Brain (organoid and tissue), 1 donor: ENCODE data around the gene NCR3LG1. TPM values are rescaled to one million over a fixed set of nuclear protein-coding genes. Genes with fewer than 3 reads are reported as not detected.

Source experiments
- polyA plus RNA-seq: library from polyadenylated mRNA; stranded (reverse); fragments of 350-450 nt; fragmentation: Illumina TruSeq; extraction: RNeasy Lipid Tissue Mini Kit (QIAGEN cat#74804); gene quantifications from one replicate; pipeline ENCODE4 v1.2.3, GENCODE V29; 2015; ENCODE audit warnings: low read depth, low replicate concordance; ENCODE audit not compliant: insufficient read depth

Gene NCR3LG1
- polyA plus RNA-seq, 1 donor from 2014 or later, result 2.9 TPM

Other genes starting within 250 kb of the NCR3LG1 start
- 2.2 TPM for gene PIK3C2A, start 143.8 kb upstream of the NCR3LG1 start, polyA plus RNA-seq
- gene NUCB2, start 75.1 kb upstream of the NCR3LG1 start, polyA plus RNA-seq, result 43.2 TPM
- gene KCNJ11, start 36.9 kb downstream of the NCR3LG1 start, polyA plus RNA-seq, result 21.1 TPM
- gene ABCC8, start 125.0 kb downstream of the NCR3LG1 start, polyA plus RNA-seq, result 12.4 TPM
- 20.5 TPM for gene USH1C, start 192.6 kb downstream of the NCR3LG1 start, polyA plus RNA-seq
- 1.3 TPM for gene OTOG, start 195.5 kb downstream of the NCR3LG1 start, polyA plus RNA-seq